Stimulated activated effector memory CD8-positive, alpha-beta T cell treated with anti-CD3 and anti-CD28 coated beads, Interleukin-12 subunit alpha, Interleukin-12 subunit beta, amount 100 ng/mL, for 72 hours (primary cell): ENCODE data around the gene SLC7A10.

Source experiments
- ATAC-seq: fragments of 150-1000 bp; cut with Tn5 transposase; 2 replicates; pipeline ENCODE4 v1.10.0; 2021
- DNase-seq, 2 donors: peaks; one replicate each; pipeline ENCODE4 v3.0.0; 2021 to 2022; ENCODE audit warnings: low spot score in 2 of 2
- H3K27ac Mint-ChIP-seq: one replicate; pipeline ENCODE4 v1.8.0; 2022; ENCODE audit warnings: mild to moderate bottlenecking, mixed read lengths
- H3K36me3 Mint-ChIP-seq: one replicate; pipeline ENCODE4 v1.8.0; 2022; ENCODE audit warnings: mild to moderate bottlenecking, mixed read lengths
- H3K4me1 Mint-ChIP-seq: one replicate; pipeline ENCODE4 v1.8.0; 2022; ENCODE audit warnings: mixed read lengths
- H3K4me3 Mint-ChIP-seq: one replicate; pipeline ENCODE4 v1.8.0; 2022; ENCODE audit warnings: mild to moderate bottlenecking, mixed read lengths
- H3K9me3 Mint-ChIP-seq: one replicate; pipeline ENCODE4 v1.8.0; 2022; ENCODE audit warnings: mixed read lengths

Gene SLC7A10

DNA sequence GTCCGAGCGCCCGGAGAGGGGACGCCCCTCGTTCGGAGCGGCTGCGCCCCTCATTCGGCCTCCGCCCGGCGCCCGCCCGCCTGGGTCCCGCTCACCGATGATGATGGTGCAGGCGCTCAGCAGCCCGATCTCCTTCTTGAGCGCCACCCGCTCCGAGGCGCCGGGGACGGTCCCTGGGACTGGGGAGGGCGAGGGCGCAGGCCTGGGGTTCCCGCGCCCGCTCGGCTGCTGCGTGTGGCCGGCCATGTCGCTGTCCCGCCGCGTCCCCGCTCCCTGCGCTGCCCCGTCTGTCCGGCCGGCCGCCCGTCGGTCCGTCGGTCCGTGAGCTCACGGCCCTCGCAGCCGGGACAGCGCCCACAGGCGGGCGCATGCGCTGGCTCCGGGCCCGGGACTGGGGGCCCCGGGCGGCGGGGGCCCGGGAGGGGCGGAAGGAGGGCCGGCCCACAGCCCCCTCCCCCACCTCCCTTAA, at the start of gene SLC7A10:
Gene SLC7A10 (minus strand): TSS at position 393 of the 469 bp plus-strand sequence. CDS start 147 bp downstream, at position 246.
- H3K4me3 Mint-ChIP-seq = peak within 1 kb of the TSS; percentile 54
- H3K9me3 Mint-ChIP-seq = peaks cover 12% of the 10 kb centered on the region
- H3K36me3 Mint-ChIP-seq = no peaks in the 10 kb centered on the region
- no peak for DNase-seq
- no peak for ATAC-seq
- peaks cover 8% of the 10 kb centered on the region for H3K4me1 Mint-ChIP-seq
- H3K27ac Mint-ChIP-seq = no peak within 1 kb of the TSS

DNA sequence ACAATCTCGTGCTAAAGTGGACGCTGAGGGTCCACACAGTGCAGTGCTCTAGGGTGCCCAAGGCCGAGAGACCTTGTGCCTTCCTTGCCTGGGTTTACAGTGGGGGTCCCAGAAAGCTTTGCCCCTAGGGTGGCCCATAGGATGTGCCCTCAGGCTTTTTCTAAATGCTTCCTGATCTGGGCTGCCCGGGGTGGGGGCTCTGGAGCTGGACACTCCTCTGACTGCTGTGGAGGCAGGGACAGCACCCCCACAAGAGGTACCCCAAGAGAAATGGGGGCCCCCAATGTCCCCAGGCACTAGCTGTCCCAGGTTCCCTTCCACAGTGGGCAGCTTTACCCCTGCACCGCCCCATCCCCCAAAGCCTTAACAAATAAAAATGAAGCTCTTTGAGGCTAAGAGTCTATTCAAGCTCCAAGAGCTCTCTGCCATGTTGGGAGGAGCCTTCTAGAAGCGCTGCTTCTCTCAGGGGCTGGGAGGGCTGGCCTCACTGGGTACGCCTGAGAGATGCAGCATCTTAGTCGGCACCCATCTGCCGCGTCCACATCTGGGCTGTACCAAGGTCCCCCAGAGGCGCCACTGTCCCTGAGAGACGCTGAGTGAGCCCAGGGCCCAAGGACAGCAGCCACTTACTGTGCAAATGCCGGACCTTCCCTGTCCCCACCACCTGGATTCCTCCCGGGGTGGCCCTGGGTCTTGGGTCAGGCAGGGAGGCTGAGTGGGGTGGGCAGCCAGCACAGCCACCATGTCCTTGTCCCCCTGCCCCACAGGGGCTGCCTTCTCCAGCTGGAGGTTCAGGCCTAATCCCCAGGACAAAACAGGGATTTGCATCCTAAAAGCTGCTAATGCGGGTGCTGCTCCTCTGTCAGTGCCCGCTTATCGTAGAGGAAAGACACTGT, 49.3 kb upstream of the SLC7A10 start:
- Mint-ChIP-seq H3K4me1 (peaks cover 9% of the 10 kb centered on the region), H3K4me3 (no peak overlapping the region), H3K9me3 (no peaks in the 10 kb centered on the region), H3K27ac (no peak overlapping the region), H3K36me3 (no peaks in the 10 kb centered on the region)
- ATAC-seq = no peak
- no peak for DNase-seq

DNA sequence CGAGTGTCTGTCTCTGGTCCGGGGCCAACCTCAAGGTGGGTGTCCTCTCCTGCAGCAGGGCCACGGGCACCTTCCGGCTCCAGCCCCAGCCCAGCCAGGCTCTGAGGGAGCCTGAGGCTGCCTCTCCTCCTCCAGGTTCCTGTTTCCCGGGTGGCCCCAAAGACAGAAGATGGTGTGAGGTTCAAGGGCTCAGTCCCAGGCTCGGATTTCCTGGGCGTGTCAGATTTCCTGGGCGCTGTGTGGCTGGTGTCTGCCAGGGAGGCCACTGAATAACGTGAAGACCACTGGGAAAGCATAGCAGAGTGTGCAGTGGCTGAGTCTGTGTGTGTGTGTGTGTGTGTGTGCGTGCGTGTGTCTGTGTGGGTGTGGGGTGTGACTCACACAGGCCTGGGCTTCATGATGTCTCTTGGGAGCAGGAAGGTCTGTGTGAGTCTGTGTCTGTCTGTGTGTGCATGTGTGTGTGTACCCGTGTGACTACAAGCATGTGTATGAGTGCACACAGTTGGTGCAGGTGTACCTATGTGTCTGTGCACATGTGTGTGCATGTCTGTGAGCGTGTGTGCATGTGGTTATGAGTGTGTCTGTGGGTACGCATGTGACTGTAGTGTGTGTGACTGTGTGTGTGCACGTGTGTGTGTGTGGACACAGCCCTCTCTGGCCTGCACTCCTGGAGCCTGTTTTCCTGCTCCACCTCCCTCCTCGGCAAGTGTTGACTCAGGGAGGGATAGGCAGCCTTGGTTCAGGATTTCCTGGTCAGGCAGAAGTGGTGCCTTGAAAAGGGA, 48.4 kb upstream of the SLC7A10 start:
- Mint-ChIP-seq H3K36me3 (no peaks in the 10 kb centered on the region), H3K4me3 (no peak overlapping the region), H3K4me1 (peaks cover 8% of the 10 kb centered on the region), H3K27ac (no peak overlapping the region), H3K9me3 (no peaks in the 10 kb centered on the region)
- DNase-seq (no peak), ATAC-seq (peak; percentile 74)

DNA sequence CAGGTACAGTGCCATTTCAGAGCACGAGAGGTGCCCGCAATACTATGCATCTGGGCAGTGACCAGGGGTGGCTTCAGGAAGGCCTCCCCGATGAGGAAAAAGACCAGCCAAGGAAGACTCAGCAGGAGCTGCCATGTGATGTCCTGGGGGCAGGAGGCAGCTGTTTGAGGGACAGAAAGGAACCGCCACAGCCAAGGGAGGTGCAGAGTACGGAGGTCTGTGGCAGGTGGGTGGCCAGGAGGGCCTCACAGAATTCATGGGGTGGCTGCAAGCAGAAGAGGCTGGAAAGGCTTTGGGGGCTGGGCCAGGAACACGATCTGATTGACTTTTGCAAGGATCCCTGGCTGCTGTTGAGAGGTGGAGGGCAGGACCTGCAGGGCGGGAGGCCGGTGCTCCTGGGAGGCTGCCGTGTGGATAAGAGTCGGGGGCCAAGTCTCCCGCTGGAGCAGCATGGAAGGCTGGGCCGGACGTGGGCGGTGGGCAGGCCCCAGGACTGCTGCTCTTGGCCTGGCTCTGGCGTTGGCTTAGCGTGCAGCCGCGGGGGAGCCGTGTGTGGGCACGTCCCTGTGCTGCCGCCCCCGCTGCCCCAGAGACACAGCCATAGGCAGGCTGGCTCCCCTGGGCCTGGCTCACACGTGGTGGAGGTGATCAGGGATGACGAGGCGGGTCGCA, 47.6 kb upstream of the SLC7A10 start:
- Mint-ChIP-seq H3K27ac (no peak overlapping the region), H3K36me3 (no peaks in the 10 kb centered on the region), H3K4me3 (no peak overlapping the region), H3K4me1 (peaks cover 8% of the 10 kb centered on the region), H3K9me3 (no peaks in the 10 kb centered on the region)
- ATAC-seq (no peak), DNase-seq (no peak)

DNA sequence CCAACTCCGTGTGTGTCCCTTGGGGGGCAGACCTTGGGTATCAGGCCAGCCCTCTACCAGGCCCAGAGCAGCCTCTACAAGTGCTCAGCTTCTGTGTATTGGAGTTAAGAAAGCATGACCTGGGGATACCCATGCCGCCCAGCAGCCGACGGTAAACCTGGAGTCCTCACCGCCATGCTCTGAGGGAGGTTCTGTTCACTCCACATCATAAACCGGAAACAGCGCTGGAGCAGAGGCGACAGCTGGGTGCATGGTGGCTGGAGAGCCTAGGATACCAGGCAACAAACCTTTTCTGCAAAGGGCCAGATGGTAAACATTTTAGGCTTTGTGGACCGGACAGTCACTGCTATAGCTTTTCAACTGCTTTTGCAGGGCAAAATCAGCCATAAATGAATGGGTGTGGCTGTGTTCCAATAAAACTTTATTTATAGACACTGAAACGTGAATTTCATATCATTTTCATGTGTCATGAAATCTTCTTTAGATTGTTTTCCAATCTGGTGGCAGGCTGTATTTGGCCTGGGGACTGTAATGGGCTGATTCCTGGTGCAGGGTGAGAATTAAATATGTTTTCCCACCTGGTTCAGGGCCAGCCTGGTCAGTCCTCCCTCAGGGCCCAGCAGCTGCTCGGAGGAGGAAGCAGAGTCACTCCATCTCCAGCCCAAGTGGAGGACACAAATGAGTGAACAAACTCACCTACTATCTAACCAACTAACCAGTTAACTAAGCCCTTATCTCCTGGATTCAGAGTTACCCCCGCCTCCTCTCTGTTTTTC, 45.8 kb upstream of the SLC7A10 start:
- DNase-seq (no peak), ATAC-seq (no peak)
- Mint-ChIP-seq H3K36me3 (no peaks in the 10 kb centered on the region), H3K9me3 (no peaks in the 10 kb centered on the region), H3K4me3 (no peak overlapping the region), H3K27ac (no peak overlapping the region), H3K4me1 (peaks cover 8% of the 10 kb centered on the region)

DNA sequence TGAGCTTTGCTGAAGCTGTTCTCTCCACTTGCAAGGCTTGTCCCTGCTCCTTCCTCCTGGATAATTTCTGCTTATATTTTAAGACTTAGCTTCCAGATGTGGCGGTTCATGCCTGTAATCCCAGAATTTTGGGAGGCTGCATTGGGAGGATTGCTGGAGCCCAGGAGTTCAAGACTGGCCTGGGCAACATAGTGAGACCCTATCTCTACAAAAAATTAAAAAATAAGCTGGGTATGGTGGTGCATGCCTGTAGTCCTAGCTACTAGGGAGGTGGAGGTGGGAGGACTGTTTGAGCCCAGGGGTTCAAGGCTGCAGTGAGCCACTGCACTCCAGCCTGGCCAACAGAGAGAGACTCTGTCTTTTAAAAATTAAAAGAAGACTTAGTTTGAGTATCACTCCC, 45.1 kb upstream of the SLC7A10 start:
- H3K4me3 Mint-ChIP-seq = no peak overlapping the region

DNA sequence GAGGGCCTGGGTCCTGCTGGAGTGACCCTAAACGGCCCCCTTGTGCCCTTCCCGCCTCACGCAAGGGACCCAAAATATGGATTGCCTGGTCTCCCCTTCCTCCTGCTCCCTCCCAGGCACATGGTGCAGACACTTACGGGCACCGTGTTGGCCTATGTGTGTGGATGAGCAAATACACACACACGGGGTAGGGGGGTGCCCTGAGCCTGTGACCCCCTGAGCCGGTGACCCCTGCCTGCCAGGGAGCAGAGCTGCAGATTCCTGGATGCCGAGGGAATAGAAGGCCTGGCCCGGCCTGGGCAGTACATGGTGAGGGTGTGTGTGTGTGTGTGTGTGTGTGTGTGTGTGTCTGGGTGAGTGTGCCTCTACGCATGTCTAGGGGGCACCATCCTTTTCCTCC, 43.4 kb upstream of the SLC7A10 start:
- H3K4me3 Mint-ChIP-seq = no peak overlapping the region
- ATAC-seq = no peak
- H3K27ac Mint-ChIP-seq = no peak overlapping the region
- no peak for DNase-seq
- no peaks in the 10 kb centered on the region for H3K9me3 Mint-ChIP-seq
- peaks cover 4% of the 10 kb centered on the region for H3K4me1 Mint-ChIP-seq
- H3K36me3 Mint-ChIP-seq = no peaks in the 10 kb centered on the region

More for the DNA sequence above, 45.1 kb upstream of the SLC7A10 start:
- DNase-seq (no peak), ATAC-seq (no peak)
- Mint-ChIP-seq H3K4me1 (peaks cover 8% of the 10 kb centered on the region), H3K36me3 (no peaks in the 10 kb centered on the region), H3K27ac (no peak overlapping the region), H3K9me3 (no peaks in the 10 kb centered on the region)

DNA sequence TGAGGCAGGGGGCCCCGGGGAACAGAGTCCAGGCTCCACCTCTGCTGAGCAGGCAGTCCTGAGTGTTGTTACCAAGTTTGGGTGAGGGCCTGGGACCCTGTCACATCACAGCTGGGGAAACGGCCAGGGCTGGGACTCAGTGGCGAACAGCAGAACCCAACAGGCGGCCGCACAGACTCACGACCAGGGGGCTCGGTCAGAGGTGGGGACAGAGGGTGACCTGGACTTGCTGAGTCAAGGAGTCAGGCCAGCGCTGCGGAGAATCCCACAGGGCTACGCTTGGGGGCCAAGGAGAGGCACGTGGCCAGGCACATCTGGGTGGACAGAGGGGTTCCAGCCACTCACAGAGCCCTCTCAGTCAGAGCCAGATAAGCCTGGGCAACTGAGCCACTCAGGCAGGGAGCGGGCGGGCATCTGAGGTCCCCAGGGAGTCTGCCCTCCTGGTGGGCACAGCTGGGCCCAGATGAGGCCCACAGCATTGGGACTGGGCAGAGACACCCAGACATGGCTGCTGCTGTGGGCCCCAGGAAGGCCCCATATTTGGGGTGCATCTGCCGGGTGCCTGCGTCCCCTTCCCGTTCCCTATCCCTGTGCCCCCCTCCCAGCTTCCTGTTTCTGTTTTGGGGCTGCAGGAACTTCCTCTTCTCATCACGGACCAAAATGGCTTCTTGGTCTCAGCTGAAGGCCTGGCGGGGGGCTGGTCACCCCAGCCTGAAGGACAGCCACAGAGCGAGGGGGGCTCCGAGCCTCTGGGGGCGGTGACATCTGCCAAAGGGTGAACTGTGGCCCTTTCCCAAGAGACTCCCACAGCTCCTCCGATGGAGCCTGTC, 42.7 kb upstream of the SLC7A10 start:
- Mint-ChIP-seq H3K4me3 (no peak overlapping the region), H3K36me3 (no peaks in the 10 kb centered on the region), H3K4me1 (no peaks in the 10 kb centered on the region), H3K9me3 (no peaks in the 10 kb centered on the region), H3K27ac (no peak overlapping the region)
- DNase-seq = no peak
- no peak for ATAC-seq

DNA sequence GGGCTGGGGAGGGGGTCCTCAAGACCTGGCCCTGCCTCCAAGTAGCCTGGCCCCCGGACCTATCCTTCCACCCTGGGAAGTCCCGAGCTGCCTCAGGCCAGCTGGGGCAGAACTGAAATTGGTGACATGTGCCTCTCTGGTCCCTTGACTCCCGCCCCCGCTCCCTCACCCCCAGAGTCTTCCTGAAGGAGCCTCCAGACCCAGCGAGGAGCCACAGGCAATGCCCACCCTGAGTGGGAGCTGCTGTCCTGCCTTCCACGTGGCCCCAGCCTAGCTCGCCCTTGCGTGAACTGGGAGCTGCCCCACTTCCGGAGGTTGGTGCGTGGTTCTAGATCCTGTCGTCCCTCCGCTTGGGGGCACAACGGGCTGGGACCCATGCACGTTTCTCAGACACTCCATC, 42.1 kb upstream of the SLC7A10 start:
- Mint-ChIP-seq H3K9me3 (no peaks in the 10 kb centered on the region), H3K36me3 (no peaks in the 10 kb centered on the region), H3K4me3 (no peak overlapping the region), H3K27ac (no peak overlapping the region), H3K4me1 (no peaks in the 10 kb centered on the region)
- DNase-seq (no peak), ATAC-seq (no peak)

DNA sequence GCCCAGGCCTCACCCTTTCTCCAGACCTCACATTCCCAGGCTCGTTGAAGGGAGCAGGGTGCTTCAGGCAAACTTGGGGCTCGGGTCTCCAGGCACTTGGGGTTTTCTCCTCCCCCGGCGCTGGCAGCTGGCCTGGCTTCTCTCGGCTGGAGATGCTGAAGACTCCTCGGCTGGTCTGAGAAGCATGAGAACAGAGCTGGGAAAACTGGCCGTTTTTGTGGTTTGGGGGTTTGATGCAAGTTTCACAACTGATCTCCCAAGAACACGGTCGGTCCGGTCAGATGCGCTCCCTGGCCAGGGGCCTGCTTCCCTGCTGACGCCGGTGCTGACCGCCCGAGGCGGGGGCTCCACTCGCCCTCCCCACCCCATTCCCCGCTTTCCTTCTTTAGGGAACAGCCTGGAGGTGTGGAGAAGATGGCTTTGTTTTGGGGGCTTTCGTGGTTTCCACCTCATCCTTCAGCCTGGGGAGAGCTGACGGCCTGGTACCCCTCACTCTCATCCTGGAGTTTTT, 41.4 kb upstream of the SLC7A10 start:
- Mint-ChIP-seq H3K27ac (no peak overlapping the region), H3K4me3 (no peak overlapping the region), H3K36me3 (no peaks in the 10 kb centered on the region), H3K4me1 (peaks cover 3% of the 10 kb centered on the region), H3K9me3 (no peaks in the 10 kb centered on the region)
- DNase-seq (no peak), ATAC-seq (no peak)

DNA sequence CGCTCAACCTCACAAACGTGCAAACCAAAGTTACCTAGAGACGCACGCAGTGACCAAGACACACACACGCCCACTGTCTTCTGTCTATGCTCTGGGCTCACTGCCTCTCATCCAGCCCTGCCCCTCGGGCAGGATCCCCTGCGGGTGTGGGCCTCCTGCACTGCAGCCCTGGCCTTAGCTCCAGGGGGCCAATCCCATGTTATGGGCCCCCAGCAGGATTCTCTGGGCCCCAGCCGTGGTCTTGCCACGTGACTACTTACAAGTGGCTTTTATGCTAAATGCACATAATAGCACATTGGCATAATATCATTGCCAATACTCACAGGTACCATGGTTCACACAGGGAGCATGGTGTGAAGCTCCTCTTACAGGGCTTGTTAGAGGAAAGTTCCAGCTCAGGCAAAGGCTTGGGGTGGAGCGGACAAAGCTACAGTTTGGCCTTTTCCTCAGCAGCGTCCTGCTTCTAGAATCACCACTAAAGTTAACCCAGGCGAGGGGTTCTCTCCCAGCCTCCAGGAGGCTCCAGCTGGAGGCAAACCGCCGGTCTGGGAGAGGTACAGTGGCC, 39.3 kb upstream of the SLC7A10 start:
- Mint-ChIP-seq H3K9me3 (no peaks in the 10 kb centered on the region), H3K4me3 (no peak overlapping the region), H3K27ac (no peak overlapping the region), H3K4me1 (peaks cover 19% of the 10 kb centered on the region), H3K36me3 (no peaks in the 10 kb centered on the region)
- no peak for ATAC-seq
- DNase-seq = no peak

DNA sequence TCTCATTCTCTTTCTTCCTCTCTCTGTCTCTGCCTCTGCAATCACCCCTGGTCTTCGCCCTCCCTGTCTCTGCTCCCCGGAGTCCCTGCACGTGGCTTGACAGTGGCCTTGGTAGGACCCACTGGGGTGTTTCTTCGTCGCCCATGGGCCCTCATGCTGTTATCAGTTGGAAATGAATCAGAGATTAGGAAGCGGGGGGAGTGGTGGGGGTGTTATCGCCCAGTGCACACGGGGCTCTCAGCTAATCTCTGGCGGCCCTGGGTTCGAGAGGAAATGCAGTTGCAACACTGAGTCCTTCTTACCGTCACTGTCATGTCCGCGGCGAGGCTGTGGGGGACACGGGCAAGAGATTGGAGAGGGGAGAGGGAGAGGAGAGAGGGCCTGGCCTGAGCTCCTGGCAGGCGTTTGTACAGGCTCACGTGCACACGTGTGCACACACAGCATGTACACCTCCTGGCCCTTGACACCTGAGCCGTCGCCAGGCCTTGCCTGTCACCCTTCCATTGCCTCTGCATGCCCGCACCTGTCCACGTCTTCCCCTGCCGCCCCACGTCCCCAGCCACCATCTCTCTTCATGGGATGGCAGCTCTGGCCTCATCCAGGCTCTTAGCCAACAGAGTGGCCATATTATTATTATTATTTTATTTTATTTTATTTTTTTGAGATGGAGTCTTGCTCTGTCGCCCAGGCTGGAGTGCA, 37.8 kb upstream of the SLC7A10 start:
- Mint-ChIP-seq H3K9me3 (no peaks in the 10 kb centered on the region), H3K27ac (no peak overlapping the region), H3K36me3 (no peaks in the 10 kb centered on the region)

DNA sequence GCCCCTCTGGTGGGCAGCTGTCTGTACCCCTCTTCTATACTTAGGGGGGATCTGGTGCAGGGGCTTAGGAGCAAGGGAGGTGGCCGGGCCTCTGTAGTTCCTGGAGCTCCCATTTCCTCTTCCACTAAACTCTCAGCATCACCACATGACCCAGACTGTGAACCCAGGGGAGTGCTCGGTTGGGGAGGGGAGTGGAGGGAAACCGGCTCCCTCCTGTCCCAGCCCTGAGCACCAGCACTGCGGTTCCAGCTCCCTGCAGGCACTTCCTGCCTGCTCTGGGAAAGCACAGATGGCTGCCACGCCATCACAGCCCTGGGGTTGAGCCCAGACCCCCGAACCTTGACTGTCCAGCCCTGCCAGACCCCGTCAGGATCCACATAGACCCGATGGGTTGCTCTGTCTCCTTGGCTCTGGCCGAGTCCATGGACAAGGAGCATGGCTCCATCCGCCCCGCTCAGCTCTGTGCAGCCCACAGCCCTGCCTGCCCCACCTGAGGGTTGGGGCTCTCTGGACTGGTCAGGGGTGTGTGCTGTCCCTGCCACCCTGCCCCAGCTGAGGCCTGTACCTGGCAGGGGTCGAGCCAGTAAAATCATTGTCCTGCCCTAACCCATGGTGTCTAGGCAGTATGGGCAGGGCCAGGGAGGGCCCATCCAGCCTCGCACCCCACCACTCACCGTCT, 36.0 kb upstream of the SLC7A10 start:
- Mint-ChIP-seq H3K9me3 (peaks cover 2% of the 10 kb centered on the region), H3K27ac (peak overlapping the region; percentile 81), H3K4me3 (no peak overlapping the region), H3K4me1 (peaks cover 19% of the 10 kb centered on the region), H3K36me3 (no peaks in the 10 kb centered on the region)
- DNase-seq (no peak), ATAC-seq (peak; percentile 5)

More for the DNA sequence above, 37.8 kb upstream of the SLC7A10 start:
- ATAC-seq (no peak), DNase-seq (no peak)
- H3K4me3 Mint-ChIP-seq = no peak overlapping the region
- peaks cover 19% of the 10 kb centered on the region for H3K4me1 Mint-ChIP-seq
